GM12872 (cell line): ENCODE results near the gene AKAP6.

Experiments used
- CTCF ChIP-seq: IDR thresholded peaks from 3 replicates; pipeline ENCODE4 v1.5.1; 2011; ENCODE audit warnings: low read depth, mild to moderate bottlenecking, low read length, moderate library complexity; ENCODE audit not compliant: insufficient read depth

AKAP6 gene

GRCh38 chr14:32738206-32738871, 409.2 kb downstream of the AKAP6 start:
- TF ChIP-seq CTCF = no peak

- TF ChIP-seq CTCF = no peak
Observed at GRCh38 chr14:32744811-32745445, 415.8 kb downstream of the AKAP6 start.

- no peak for TF ChIP-seq CTCF
Observed at GRCh38 chr14:32754209-32754608, 425.1 kb downstream of the AKAP6 start.

- TF ChIP-seq CTCF = no peak
Observed at GRCh38 chr14:32756173-32756572, 427.1 kb downstream of the AKAP6 start.

- no peak for TF ChIP-seq CTCF
Observed at GRCh38 chr14:32756775-32757174, 427.7 kb downstream of the AKAP6 start.

GRCh38 chr14:32757568-32757967, 428.5 kb downstream of the AKAP6 start:
- no peak for TF ChIP-seq CTCF

GRCh38 chr14:32761381-32761968, 432.4 kb downstream of the AKAP6 start:
- no peak for TF ChIP-seq CTCF
